ENCODE measurements around the gene PSMD1.

GRCh38 chr2:231169488-231169887, 112.8 kb downstream of the PSMD1 start:
- TF ChIP-seq SNAI2 (CRISPR knock-in tag; IDR thresholded peaks at IDR 0.05) (peak; percentile 62; the same call in 1 of the 2 replicates), POU6F1 (CRISPR knock-in tag; IDR thresholded peaks at IDR 0.05; ENCODE audit: borderline replicate concordance, low read depth) (no peak), BACH2 (CRISPR knock-in tag; IDR thresholded peaks at IDR 0.05; ENCODE audit: borderline replicate concordance) (no peak), ZNF565 (CRISPR knock-in tag; conservative IDR thresholded peaks at IDR 0.05; ENCODE audit: low read depth) (no peak; the same call in 1 of the 2 replicates), ZNF8 (CRISPR knock-in tag; IDR thresholded peaks at IDR 0.05) (no peak), ZFP30 (CRISPR knock-in tag; IDR thresholded peaks at IDR 0.05) (no peak)
